ENCODE data around the gene PDLIM3.

The PDLIM3 gene

DNA sequence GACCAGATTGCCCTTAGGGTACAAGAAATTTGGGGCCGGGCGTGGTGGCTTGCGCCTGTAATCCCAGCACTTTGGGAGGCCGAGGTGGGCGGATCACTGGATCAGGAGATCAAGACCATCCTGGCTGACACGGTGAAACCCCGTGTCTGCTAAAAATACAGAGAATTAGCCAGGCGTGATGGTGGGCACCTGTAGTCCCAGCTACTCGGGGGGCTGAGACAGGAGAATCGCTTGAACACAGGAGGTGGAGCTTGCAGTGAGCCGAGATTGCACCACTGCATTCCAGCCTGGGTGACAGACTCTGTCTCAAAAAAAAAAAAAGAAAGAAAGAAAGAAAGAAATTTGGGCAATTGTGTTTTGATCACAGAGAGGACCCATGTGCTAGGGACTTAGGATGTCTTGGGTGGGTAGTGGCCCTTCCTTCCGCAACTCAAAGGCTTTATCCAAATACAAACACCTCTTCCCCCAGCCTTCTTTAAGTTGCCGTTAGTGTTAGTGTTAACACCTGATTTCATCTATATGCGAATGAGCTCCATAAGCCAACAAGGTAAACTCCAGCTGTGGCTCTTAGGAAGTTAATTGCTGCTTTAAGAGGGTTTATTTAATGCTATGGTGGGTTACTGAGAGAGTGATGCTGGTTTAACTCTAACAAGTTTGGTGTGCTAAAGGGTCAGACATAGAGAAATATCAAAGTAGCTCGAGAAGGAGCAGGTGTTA is 55.1 kb downstream of the PDLIM3 start:
- no peak overlapping the region for H3K27ac ChIP-seq

DNA sequence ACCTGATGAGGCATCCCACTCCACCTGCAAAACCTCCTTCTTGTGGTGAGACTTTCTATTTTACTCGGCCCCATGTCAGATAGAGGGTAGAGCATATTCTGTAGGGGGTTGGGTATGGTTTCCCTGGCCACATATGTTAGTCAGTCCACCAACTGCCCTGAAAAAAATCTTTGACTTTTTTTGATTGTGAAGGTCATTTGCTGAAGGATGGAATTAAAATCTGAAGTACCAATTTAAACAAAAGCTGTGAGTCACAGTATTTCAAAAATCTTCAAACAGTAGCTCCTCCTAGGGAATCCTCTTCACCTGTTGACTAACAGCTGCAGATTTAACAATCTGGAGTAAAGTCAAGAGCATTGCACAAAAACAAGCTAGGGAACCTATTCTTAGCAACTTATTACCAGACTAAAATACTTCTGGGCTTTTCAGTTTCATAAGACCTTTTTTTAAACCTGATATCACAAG is 55.8 kb downstream of the PDLIM3 start:
- Histone ChIP-seq H3K27ac (no peak overlapping the region), H3K4me3 (no peak overlapping the region)

More for the DNA sequence above, 55.1 kb downstream of the PDLIM3 start:
- H3K4me3 ChIP-seq, result no peak overlapping the region

DNA sequence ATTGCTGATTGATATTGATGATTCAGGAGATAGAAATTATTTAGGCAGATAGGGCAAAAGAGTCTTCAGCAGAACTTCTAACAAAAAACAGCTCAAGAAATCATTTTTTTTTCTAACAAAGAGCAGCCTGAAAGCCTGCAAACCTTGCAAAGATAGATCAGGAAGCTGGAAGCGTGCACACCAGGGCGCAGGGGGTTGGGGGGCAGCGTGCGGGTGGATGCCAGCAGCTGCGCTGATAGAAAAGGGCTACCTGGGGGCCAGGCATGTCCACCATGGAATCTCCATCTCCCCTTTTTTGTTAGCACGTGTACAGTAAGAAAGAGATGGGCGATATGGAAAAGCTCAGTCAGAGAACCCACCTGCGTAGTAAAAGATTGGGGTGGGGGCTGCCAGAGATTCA is 62.1 kb downstream of the PDLIM3 start:
- Histone ChIP-seq H3K27ac (no peak overlapping the region), H3K4me3 (no peak overlapping the region)

DNA sequence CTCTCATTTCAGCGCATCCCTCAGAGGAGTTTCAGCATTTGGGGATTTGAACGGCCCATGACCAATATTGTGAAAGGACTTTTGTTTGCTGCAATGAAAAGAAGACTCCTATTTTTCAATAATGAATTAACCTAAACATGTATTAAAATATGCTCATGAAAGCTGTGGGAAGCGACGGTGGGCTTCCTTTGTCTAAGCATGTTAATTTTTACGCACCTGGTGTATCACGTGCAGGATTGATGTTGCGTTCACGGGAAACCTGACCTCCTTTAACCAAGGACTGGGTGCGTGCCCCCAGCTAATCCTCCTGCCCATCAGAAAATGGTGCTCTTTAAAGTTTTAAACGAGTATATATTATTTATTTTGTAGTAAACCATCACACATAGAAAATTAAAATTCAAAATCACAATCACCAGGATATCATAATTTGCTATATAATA is 63.2 kb downstream of the PDLIM3 start:
- peak overlapping the region; percentile 54 to 85 (median 74) for H3K4me3 ChIP-seq
- peak overlapping the region in 7 of 21 experiments; percentile 44 to 81 (median 60) for H3K27ac ChIP-seq

DNA sequence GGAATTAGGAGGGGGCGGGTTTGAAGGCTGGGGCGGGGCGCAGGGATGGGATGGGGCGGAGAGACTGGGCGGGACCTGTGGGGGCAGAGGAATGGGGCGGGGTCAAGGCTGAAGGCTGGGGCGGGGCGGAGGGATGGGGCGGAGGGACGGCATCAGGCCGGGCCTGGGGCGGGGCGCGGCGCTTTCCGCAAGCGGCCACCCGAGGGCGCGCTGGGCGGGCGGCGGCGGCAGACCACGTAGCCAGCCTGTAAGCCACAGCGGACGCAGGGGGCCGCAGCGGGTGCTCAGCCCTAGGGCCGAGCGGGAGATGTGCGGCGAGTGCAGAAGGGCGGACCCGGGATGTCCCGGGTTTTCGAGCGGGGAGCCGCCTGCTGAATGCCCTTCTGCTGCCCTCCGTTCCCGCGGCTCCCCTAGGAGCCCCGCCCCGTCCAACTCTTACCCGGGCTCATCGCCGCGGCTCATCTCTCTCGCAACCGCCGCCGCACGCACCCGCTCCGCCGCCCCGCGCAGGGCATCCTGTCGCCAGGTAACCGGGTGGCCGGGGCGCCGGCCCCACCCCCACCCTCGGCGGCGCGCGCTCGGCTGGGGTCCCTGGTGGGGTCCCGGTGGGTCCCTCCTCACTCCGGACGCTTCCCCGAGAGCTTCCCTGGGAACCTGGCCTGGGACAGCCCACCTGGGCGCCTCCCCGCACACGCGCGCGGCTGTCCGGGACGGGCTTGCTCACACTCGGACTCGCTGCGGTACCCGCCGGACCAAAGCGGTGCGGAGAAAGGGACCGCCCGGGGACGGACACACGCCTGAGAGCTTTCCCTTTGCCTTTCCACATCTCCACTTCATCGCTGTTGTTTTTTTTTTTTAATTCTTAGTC is 63.8 kb downstream of the PDLIM3 start, which contains the start of gene CCDC110:
Gene CCDC110 (minus strand): TSS at position 499 of the 868 bp plus-strand sequence. CDS start 50 bp downstream, at position 449.
- peak within 1 kb of the TSS in 14 of 21 experiments; percentile 10 to 81 (median 56) for H3K27ac ChIP-seq
- peak within 1 kb of the TSS; percentile 54 to 85 (median 74) for H3K4me3 ChIP-seq

DNA sequence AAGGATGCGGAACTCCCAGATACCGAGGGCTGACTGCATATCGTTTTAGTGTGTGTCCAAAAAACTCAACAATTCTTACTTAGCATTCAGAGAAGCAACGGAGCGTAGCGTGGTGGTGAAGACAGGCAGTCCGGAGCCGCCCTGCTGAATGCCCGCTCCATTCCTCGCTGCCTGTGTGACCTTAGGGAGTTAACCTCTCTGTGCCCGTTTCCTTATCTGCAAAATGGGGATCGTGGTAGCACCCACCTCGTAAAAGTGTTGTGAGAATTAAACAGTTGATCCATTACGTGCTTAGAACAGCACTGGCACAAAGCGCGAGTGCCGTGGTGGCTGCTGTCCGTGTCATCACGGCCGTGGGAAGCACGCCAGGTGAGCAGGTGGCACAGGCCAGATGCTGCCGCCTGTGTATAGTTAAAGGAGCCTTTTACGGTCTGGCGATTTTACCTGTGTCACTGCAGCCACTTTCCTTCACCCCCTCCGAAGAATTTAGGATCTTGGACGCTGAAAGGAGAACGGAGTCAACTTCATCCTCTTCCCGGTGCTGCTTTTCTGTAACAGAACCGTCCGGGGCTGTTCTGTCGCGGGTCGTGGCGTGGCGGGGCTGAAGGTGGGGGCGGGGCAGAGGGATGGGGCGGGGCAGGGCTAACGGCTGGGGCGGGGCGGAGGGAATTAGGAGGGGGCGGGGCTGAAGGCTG is 64.7 kb downstream of the PDLIM3 start:
- Histone ChIP-seq H3K27ac (peak overlapping the region in 6 of 21 experiments; percentile 33 to 74 (median 56)), H3K4me3 (peak overlapping the region; percentile 16 to 84 (median 43))

DNA sequence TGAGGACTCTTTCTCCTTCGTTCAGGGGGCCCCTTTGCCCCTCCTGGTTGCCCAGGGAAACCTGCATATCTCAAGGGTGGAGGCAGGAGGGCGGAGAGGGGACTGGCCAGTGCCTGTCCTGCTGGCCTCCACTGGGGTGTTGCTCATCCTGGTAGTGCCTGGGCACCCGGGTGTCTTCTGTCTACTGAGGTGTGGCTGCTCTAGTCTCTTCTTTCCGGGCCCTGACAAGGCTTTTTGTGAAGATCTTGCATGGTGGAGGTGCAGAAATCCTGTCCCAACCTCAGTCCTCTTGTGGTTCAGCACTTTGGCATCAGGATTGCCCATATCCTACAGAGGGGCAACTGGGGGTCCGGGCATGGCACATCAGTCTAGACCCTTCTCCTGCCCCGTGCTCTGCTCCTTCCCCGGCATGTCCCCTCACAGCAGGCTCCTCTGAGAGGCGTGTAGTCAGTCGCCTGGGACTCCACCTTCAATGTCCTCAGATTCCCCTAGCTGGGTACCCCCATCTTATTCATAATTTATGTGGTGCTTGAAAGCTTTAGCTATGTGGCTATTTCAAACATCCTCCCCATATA is 65.6 kb downstream of the PDLIM3 start:
- Histone ChIP-seq H3K4me3 (no peak overlapping the region), H3K27ac (no peak overlapping the region)

DNA sequence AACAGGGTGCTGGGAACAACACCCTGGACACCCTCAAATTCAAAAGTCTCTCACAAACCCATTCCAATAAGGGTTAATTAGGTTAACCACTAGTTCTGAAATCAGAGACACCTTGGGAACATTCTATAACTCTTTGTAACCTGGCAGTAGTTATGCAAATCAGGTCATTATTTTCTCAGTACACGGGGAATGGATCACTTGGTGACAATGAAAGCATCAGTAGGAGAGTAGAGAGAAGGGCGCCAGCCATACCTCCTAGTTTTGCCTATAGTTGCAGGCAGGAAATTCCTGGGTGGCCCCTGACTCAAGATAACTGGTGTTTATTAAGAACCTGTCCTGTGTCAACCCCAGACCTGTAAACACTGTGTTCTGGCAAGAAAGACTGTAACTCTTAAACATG is 66.3 kb downstream of the PDLIM3 start:
- Histone ChIP-seq H3K27ac (no peak overlapping the region), H3K4me3 (no peak overlapping the region)

DNA sequence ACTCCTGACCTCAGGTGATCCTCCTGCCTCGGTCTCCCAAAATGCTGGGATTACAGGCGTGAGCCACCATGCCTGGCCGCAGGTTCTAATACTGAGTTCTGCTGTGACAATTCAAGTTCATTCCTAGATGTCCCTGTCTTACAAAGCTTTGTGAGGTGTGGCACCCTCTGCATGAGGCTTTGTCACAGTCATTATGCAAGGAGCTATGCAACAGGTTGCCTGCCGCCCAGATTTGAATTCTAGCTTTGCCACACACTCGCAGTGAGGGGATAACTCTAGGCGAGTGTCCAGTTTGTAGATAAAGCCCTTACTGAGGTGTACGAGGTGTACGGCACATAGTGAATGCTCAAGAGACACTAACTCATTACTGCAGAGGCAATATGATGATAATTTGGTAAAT is 67.3 kb downstream of the PDLIM3 start:
- Histone ChIP-seq H3K27ac (no peak overlapping the region), H3K4me3 (no peak overlapping the region)

DNA sequence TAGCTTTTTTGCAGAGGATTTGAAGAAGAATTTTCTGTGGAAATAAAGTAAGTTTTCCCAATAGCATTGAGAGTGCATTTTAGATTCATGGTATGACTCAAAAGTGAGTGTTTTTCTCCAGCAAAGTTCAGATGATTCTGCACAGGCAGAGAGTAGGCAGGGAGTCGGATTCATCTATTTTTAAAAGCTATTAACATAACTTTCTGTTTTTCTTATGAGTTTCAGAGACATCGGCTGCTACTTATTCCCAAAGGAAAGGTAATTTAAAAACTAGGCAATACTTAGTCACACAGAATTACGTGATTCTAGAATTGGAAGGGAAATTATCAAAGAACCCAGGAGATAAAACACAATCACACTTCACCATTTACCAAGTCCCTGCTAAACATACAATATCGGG is 68.2 kb downstream of the PDLIM3 start:
- Histone ChIP-seq H3K4me3 (no peak overlapping the region), H3K27ac (no peak overlapping the region)

DNA sequence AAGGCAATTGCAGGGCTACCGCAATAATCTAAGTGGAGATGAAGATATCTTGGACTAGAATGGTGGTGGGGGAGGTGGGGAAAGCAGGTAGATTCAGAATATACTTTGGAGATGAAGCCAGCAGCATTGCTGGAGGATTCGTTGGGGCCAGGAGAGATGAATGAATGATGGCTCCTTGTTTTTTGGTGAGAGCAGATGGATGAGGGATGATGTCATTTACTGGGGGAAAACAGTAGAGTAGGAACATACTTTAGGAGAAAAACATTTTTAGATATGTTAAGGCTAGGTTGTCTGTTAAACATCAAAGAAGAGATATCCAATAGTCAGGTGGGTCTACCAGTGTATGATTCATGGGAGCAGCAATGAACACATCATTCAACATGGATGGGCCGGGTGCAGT is 69.6 kb downstream of the PDLIM3 start:
- H3K27ac ChIP-seq, result no peak overlapping the region

DNA sequence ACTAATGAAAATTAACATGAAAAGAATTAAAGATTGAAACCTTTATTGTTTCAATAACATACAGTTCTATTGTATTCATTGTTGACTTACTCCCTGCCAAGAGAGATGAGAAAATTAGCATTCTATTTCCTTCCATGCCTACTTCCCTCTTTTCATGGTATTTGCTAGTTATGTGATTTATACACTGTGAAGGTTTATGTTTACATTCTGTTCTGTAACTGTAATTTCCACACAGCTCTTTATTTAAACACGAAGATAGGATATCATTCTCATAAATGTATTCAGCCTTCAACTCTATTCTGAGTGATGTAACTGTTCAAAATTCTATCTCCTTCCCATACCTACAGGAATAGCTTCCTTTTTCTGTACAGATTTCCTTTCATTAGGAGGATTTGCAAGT is 70.4 kb downstream of the PDLIM3 start:
- Histone ChIP-seq H3K27ac (no peak overlapping the region), H3K4me3 (no peak overlapping the region)

More for the DNA sequence above, 69.6 kb downstream of the PDLIM3 start:
- H3K4me3 ChIP-seq, result no peak overlapping the region

DNA sequence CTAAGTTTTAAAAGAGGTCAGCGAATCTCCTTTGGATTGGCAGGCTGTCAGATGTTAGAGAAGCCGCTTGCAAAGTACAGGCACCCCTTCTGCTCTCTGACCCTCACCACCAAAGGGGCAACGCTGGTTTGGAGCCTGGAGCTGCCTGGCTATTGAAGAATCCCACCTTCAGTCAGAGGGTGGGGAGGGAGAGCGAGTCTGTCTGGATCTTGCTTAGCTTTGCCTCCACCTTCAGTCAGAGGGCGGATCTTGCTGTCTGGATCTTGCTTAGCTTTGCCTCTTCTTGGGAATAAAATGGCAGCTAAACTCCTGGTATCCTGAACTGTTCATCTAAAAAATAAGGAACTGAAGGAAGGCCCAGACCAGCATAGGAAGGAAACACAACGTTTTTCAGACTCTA is 71.1 kb downstream of the PDLIM3 start:
- H3K4me3 ChIP-seq, result no peak overlapping the region
- H3K27ac ChIP-seq, result no peak overlapping the region

DNA sequence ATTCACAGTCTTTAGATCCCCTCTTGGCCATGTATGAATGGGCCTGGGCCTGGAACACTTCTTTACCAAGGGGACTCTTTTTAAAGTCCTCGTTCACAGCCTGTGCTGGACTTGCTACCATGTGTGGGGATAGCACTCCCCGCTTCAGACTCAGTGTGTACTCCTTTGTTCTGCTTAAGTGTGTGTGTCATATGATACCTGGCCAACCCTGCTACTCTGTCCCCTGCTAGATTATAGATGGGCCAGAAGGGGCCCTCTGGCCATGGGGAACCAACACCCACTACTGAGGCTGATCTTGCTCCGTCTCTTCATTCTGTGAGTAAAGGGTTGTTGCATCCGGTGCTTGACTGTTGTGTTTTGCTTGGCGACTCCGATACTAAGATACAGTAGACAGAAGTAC is 71.8 kb downstream of the PDLIM3 start:
- H3K4me3 ChIP-seq, result no peak overlapping the region
- H3K27ac ChIP-seq, result no peak overlapping the region

DNA sequence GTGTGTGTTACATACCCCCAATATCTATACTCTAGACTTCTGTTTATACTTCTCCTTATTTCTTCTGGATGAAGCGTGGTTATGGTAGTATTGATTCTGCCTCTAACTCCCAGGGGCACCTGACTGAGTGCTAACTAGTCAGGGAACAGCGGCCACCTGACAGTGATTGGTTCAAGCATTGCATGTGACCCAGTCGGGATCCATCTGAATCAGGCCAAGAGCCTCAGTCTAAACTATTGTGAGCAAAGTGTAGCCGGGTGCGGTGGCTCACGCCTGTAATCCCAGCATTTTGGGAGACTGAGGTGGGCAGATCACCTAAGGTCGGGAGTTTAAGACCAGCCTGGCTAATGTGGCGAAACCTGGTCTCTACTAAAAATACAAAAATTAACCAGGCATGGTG is 73.7 kb downstream of the PDLIM3 start:
- H3K27ac ChIP-seq, result no peak overlapping the region
- no peak overlapping the region for H3K4me3 ChIP-seq

DNA sequence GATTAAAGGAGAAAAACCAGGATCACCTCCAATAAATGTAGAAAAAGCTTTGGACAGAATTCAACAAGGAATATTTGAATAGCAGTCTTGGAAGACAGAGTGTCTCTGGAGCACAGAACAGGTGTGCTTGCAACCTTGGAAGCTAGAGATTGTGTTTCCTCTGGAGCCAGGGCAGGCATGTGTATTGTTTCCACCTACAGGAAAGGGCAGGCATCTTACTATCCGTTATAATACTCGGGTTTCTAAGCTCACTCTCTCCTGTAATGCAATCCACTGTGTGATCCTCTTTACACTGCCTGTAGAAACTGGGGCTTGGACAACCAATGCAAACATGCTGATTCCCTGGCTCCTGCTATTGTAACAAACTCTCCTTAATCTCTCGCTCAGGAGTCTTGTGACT is 78.2 kb downstream of the PDLIM3 start:
- no peak overlapping the region for H3K4me3 ChIP-seq

DNA sequence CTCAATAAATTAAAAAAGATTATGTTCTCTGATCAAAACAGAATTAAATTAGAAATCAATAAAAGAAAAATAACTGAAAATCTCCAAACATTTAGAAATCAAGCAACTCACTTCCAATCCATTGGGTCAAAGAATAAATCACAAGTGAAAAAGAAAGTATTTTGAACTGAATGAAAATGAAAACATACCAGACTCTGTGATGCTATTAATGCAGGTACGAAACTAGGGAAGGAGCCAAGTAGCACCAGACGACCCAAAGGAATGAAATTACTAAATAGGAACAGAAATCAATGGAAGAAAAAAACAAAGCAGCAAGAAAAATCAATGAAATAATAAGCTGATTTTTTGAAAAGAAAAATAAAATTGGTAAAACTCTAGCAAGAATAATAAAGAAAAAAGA is 79.2 kb downstream of the PDLIM3 start:
- H3K4me3 ChIP-seq, result no peak overlapping the region
- no peak overlapping the region for H3K27ac ChIP-seq

More for the DNA sequence above, 78.2 kb downstream of the PDLIM3 start:
- no peak overlapping the region for H3K27ac ChIP-seq

Measured in skin epidermis (tissue), 12 donors.